Spinal cord (tissue), 10 donors: ENCODE results near the gene CALML3. TPM values are rescaled to one million over a fixed set of nuclear protein-coding genes. Genes with fewer than 3 reads are reported as not detected.

Experiments
- DNase-seq, 6 donors: peaks; one replicate each; pipeline versions ENCODE4 v3.0.0 to v3.0.0-alpha.2; 2013 to 2015; ENCODE audit warnings: low spot score in 6 of 6, low read depth in 4 of 6
- H3K27ac ChIP-seq: one replicate; pipeline ENCODE4 v1.5.1; 2013; ENCODE audit warnings: low read depth, low read length, control low read depth
- H3K27me3 ChIP-seq: one replicate; pipeline ENCODE4 v1.6.1; 2013; ENCODE audit warnings: low read length; ENCODE audit not compliant: control insufficient read depth, insufficient read depth
- H3K36me3 ChIP-seq: one replicate; pipeline ENCODE4 v1.6.1; 2013; ENCODE audit warnings: low read length; ENCODE audit not compliant: control insufficient read depth, insufficient read depth
- H3K4me1 ChIP-seq: one replicate; pipeline ENCODE4 v1.6.1; 2013; ENCODE audit warnings: low read length; ENCODE audit not compliant: control insufficient read depth, insufficient read depth
- H3K4me3 ChIP-seq: one replicate; pipeline ENCODE4 v1.5.1; 2013; ENCODE audit warnings: low read depth, low read length, control low read depth
- H3K9me3 ChIP-seq: one replicate; pipeline ENCODE4 v1.6.1; 2013; ENCODE audit warnings: low read length; ENCODE audit not compliant: control insufficient read depth, insufficient read depth
- WGBS: methylation state at CpG from one replicate; pipeline ENCODE4 v1.1.5; 2013; ENCODE audit warnings: missing lambda C conversion rate; ENCODE audit not compliant: insufficient coverage; 5-methylcytosine and 5-hydroxymethylcytosine counted together
- polyA plus RNA-seq, 2 donors: library from polyadenylated mRNA; unstranded; fragments of 120-200 nt; gene quantifications; one replicate each; pipeline ENCODE4 v1.2.1, GENCODE V29; 2013; ENCODE audit not compliant: insufficient read length in 2 of 2
- total RNA-seq, 2 donors: library from RNA; depleted of rRNA in 1 of 2; stranded (reverse); fragments of 120-200 nt in 1 of 2; fragments of >200 nt in 1 of 2; gene quantifications; one replicate each; pipeline versions ENCODE4 v1.2.3 to v1.2.4, GENCODE V29; 2013 to 2014
- donor health status: healthy.

The CALML3 gene
- total and polyA plus RNA-seq, 4 donors: 0.08 TPM; not detected in 3

DNA sequence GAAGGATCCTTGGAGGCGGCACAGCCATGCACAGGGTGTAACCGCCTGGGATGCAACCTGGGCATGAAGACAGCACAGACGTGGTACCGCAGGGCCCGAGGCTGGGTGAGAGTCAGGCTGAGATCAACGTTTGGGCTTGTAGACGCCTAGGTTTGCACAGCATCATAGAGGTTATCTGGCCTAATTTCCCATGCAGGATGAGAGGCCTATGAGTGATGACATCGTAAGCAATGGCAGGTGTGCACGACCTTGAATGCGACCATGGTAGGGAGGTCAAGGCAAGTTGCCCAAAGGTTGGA is 7.5 kb downstream of the CALML3 start:
- H3K27ac ChIP-seq: no peak overlapping the region
- H3K27me3 ChIP-seq: no peaks in the 10 kb centered on the region
- H3K9me3 ChIP-seq: no peaks in the 10 kb centered on the region
- WGBS: 96% methylated on average over 10 of the region's 10 CpGs
- H3K4me1 ChIP-seq: peaks cover 7% of the 10 kb centered on the region
- H3K36me3 ChIP-seq: no peaks in the 10 kb centered on the region
- no peak for DNase-seq
- H3K4me3 ChIP-seq: no peak overlapping the region

DNA sequence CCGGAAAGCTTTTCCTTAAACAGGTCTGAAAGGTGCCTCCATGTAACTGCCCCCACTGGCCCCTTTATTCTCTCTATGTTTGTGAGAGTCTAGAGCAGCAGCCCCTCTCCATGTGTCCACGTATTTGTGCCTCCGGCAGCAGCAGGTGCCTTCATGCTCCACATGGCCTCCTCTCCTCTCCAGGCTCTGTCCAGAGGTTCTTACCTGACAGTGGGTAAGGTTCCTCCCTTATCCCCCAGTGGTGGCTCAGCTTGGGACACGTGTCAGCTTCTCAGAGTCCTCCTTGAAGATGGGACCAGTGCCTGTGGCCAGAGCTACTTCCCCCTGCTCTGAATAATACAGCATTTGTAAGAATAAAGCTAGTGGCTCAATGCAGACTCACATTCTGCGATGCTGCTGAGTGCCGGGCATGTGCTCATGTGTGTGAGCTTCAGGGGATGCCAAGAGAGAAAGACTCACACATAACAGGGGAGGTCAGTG is 7.9 kb downstream of the CALML3 start:
- Histone ChIP-seq H3K9me3 (no peaks in the 10 kb centered on the region), H3K27me3 (no peaks in the 10 kb centered on the region), H3K4me3 (no peak overlapping the region), H3K27ac (no peak overlapping the region), H3K4me1 (peaks cover 7% of the 10 kb centered on the region), H3K36me3 (no peaks in the 10 kb centered on the region)
- WGBS: 94% methylated on average over 3 of the region's 6 CpGs
- no peak for DNase-seq

GRCh38 chr10:5533098-5533731 is 8.5 kb downstream of the CALML3 start:
- H3K36me3 ChIP-seq: no peaks in the 10 kb centered on the region
- H3K4me1 ChIP-seq: peaks cover 7% of the 10 kb centered on the region
- no peaks in the 10 kb centered on the region for H3K27me3 ChIP-seq
- WGBS: 91% methylated on average over 19 of the region's 21 CpGs
- H3K9me3 ChIP-seq: no peaks in the 10 kb centered on the region
- H3K4me3 ChIP-seq: no peak overlapping the region
- H3K27ac ChIP-seq: no peak overlapping the region
- DNase-seq: no peak

DNA sequence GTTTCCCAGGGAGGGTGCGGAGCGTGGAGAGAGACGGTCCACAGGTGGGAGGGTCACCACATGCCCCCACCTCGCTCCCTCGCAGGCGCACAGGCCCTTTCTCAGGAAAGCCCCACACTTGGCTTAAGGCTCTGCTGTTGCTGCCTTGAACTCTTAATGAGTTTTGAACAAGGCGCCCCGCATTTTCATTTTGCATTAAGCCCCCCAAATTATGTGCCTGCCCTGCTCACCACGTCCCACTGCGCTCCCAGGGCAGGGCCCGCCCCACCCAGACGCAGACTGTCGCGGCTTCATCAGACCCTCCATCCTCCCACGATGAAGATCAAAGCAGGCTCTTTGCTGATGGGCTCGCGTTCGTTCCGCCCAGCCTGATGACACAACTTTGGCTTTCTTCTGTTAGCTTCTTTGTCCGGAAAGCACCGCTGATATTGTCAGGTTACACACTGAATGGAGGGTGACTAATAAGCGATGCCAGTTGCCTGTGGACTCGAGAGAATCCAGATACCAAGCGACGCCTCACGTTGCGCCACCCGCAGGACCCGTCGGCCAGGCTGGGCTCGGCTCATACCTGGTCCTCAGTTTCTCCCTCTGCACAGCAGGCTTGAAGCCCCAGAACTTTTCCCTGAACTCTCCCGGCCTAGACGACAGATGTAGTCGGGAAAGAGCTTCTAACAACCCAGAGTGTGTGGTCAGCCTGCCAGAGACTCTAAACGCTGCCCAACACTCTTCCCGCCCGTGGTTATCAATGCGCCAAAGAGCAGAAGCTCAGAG is 9.5 kb downstream of the CALML3 start:
- no peaks in the 10 kb centered on the region for H3K9me3 ChIP-seq
- peaks cover 7% of the 10 kb centered on the region for H3K4me1 ChIP-seq
- H3K27me3 ChIP-seq: no peaks in the 10 kb centered on the region
- no peak overlapping the region for H3K4me3 ChIP-seq
- DNase-seq: no peak
- H3K27ac ChIP-seq: peak overlapping the region; percentile 49
- no peaks in the 10 kb centered on the region for H3K36me3 ChIP-seq
- 77% methylated on average over 38 of the region's 38 CpGs for WGBS

DNA sequence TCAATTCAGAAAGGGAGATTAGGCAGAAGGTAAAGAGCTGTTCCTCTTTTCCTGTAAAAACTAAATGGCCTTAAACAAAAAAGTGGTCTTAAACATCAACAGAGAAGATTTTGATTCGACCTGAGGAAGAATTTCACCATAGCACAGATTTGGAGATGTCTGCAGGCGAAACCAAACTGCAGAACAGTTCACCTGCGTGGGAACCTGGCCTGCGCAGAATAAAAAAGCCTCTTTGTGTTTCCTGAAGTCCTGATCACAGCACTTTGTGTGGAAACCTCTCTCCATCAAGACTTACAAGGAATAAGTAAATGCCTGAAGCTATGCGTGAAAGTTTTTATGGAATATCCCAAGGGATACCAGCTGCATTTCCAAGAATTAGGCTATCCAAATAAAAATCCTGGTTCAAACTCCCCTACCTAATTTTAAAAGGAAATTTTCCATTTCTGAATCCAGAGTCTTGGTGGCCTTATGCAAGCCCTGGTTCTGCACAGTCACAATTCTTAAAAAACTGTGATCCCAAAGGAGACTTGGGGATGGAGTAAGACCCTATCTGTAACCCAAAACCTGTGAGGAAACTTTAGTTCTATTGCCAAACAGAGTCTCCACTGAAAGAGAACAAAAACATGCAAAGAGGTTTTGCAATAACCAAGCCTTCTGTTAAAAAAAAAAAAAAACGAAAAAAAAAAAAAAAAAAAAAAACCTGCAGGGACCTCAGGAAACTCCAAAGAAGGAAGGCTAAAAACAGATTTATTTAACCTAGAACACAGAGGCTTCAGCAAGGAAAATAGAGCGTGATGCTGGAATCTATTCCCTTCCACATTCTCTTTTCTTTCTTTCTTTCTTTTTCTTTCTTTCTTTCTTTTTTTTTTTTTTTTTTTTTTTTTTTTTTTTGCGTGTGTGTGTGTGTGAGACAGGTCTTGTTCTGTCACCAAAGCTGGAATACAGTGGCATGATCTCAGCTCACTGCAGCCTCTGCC is 10.4 kb downstream of the CALML3 start:
- H3K27ac ChIP-seq: peak overlapping the region; percentile 25
- H3K4me3 ChIP-seq: no peak overlapping the region
- no peaks in the 10 kb centered on the region for H3K36me3 ChIP-seq
- WGBS: 96% methylated on average over 2 of the region's 8 CpGs
- no peaks in the 10 kb centered on the region for H3K27me3 ChIP-seq
- no peak for DNase-seq
- peaks cover 7% of the 10 kb centered on the region for H3K4me1 ChIP-seq
- H3K9me3 ChIP-seq: no peaks in the 10 kb centered on the region

- 90% methylated on average over 6 of the region's 7 CpGs for WGBS
- no peak overlapping the region for H3K4me3 ChIP-seq
- no peak for DNase-seq
- no peaks in the 10 kb centered on the region for H3K36me3 ChIP-seq
- no peaks in the 10 kb centered on the region for H3K9me3 ChIP-seq
- H3K27ac ChIP-seq: no peak overlapping the region
- no peaks in the 10 kb centered on the region for H3K27me3 ChIP-seq
- peaks cover 7% of the 10 kb centered on the region for H3K4me1 ChIP-seq
These were observed 11.8 kb downstream of the CALML3 start for GRCh38 chr10:5536486-5537081.

DNA sequence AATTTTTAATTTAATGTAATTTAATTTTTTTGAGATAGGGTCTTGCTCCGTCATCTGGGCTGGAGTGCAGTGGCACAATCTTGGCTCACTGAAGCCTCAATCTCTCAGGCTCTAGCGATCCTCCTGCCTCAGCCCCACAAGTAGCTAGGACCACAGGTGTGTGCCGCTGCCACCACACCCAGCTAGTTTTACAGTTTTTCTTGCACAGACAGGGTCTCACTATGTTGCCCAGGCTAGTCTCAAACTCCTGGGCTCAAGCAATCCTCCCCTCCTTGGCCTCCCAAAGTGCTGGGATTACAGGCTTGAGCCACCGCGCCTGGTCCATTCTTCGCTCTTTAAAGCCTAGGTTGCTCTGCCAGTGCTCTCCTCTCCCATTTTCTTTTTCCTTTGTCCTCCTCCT is 12.9 kb downstream of the CALML3 start:
- WGBS: 95% methylated on average over 6 of the region's 6 CpGs
- Histone ChIP-seq H3K36me3 (no peaks in the 10 kb centered on the region), H3K4me1 (peaks cover 5% of the 10 kb centered on the region), H3K27ac (no peak overlapping the region), H3K9me3 (no peaks in the 10 kb centered on the region), H3K27me3 (no peaks in the 10 kb centered on the region), H3K4me3 (no peak overlapping the region)
- DNase-seq: no peak

GRCh38 chr10:5538446-5538845 is 13.7 kb downstream of the CALML3 start:
- no peak for DNase-seq
- WGBS: 91% methylated on average over 1 of the region's 9 CpGs
- H3K36me3 ChIP-seq: no peaks in the 10 kb centered on the region
- H3K4me3 ChIP-seq: no peak overlapping the region
- H3K27ac ChIP-seq: peak overlapping the region; percentile 29
- H3K9me3 ChIP-seq: no peaks in the 10 kb centered on the region
- no peaks in the 10 kb centered on the region for H3K4me1 ChIP-seq
- no peaks in the 10 kb centered on the region for H3K27me3 ChIP-seq

DNA sequence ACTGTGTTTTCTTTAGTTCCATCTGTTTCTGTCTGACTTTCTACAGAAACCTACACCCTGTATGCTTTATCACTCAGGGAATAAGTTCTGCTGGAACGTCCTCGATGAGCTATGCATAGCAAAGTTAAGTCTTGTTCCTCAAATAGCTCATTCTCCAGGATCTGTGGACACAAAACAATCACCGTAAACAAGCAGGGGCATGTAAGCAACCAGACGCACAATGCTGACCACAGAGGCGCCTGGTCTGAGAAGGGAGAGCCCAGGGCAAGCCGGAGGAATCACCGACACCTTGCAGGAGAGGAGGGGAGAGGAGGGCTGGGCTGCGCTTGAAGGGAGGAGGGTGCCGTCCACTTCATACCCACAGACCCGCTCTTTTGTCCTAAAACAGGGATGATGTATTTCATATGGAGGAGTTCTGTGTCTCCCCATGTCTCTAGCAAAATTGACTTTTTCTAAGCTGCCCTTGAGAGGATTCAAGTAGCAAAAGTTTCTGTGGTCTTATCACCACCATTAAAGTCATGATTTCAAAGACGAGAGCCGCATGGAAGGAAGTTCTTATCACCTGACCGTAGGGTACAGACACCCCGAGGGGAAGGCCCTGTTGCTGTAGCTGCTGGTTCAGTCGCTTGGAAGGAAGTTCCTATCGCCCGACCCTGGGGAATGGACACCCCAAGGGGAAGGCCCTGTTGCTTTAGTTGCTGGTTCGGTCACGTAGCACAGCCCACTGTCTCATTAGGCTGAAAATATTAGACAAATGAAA is 14.3 kb downstream of the CALML3 start:
- peak overlapping the region; percentile 29 for H3K27ac ChIP-seq
- H3K9me3 ChIP-seq: no peaks in the 10 kb centered on the region
- no peaks in the 10 kb centered on the region for H3K27me3 ChIP-seq
- 83% methylated on average over 16 of the region's 19 CpGs for WGBS
- H3K36me3 ChIP-seq: no peaks in the 10 kb centered on the region
- no peaks in the 10 kb centered on the region for H3K4me1 ChIP-seq
- no peak overlapping the region for H3K4me3 ChIP-seq
- DNase-seq: no peak
